ENCODE data around the gene HOTAIR.

The HOTAIR gene

DNA sequence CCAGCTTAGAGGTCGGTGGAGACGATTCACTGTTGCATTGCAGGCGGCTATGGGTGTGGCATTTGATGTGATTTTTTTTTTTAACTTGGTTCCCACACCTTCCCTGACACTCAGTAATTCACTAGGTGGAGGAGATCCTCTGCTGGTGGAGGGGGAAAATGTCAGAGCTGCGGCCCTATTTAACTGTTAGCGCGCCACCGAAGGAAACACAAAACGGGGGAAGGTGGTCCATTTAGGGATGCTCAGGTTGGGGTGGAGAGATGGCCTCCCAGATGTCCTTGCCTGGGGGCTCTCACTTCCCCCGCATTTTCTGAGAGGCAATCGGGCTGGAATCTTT is 24.3 kb downstream of the HOTAIR start:
- peaks cover 96% of the 10 kb centered on the region for H3K27me3 Mint-ChIP-seq (ENCODE audit: low read depth)
- H3K36me3 Mint-ChIP-seq (ENCODE audit: low read depth) = peaks cover 2% of the 10 kb centered on the region
- H3K27ac Mint-ChIP-seq = peak overlapping the region; percentile 63
- peaks cover 6% of the 10 kb centered on the region for H3K4me1 Mint-ChIP-seq (ENCODE audit: low read depth)
- no peaks in the 10 kb centered on the region for H3K9me3 Mint-ChIP-seq
- H3K4me3 Mint-ChIP-seq = no peak overlapping the region

DNA sequence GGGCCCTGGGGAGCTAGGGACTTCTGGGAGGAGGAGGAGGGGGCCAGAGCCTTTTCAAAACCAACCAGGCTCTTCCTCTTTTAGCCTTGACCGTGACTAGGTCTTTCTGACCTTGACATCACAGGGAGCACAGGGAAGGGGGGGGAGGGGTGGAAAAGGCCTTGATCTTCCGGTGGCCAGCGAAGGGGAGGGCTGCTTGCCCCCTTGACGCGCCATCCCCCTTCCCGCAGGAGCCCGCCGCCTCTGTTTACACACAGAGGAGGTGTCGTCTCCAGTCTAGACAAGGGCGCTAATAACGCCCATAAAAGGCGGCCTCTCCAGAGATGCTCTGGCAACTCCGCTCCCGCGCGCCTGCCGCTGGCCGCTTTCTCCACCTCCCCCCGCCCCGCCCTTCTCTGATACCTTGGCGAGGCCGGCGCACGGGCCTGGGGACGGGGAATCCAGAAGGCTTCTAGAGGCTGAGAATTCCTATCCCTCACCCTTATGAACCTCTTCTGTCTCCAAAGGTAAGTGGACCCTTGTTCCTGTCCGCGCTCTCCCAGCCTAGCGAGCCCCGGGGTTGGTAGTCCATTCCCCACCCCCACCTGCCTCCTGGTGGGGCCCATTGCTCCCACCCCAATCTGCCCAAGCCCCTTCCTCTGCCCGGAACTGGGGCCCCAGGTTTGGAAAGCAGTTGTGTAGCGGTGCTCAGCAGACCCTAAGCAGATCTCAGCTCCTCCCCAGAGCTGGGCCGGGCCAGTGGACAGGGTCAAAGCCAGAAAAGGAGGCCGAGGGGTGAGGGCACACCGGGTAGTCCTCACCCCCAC is 24.9 kb downstream of the HOTAIR start:
- Mint-ChIP-seq H3K36me3 (ENCODE audit: low read depth) (peaks cover 2% of the 10 kb centered on the region), H3K27ac (no peak overlapping the region), H3K4me1 (ENCODE audit: low read depth) (peaks cover 6% of the 10 kb centered on the region), H3K4me3 (no peak overlapping the region), H3K9me3 (no peaks in the 10 kb centered on the region), H3K27me3 (ENCODE audit: low read depth) (peaks cover 98% of the 10 kb centered on the region)

DNA sequence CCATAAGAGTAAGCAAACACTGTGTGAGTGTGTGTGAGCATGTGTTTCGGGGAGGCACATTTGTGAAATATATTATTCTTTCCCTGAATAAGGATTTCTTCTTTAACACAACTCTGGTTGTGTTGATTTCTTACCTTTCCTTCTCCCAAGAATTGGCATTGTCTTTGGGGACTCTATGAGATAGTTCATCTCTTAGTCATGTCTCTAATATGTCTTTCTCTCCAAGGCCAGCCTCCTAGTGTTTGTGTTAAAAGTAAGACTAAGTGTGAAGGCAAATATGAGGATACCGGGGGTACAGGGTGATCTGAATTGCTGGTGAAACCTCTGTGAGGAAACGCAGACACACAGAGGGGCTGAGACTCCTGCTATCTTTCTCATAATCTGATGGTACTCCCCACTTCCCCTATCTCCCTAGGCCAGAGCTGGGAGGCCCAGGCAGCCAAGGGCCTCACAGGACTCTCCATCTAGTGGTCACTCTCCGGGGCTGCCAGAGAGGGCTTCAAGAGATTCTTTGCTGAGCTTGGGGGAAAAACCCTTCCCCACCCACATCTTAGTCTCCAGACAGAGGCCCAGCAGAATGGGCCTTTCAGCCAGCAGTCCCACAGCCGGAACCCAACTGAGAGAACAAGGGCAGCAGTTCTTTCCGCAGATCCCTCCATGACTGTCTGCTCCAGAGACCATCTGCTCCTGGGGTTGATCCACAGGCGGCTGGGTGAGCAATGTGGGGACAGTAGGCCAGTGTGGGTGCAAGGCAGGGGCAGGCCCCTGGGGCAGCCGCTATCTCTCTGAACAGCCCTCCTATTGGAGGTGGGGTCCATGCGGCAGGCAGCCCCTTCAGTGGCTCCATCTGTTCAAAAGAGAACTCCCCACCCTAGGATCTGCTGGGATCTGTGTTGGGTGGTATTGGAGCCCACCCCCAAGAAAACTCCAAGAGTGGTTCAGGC is 25.8 kb downstream of the HOTAIR start:
- H3K27me3 Mint-ChIP-seq (ENCODE audit: low read depth) = peaks cover 98% of the 10 kb centered on the region
- H3K27ac Mint-ChIP-seq = no peak overlapping the region
- H3K4me3 Mint-ChIP-seq = no peak overlapping the region
- H3K9me3 Mint-ChIP-seq = no peaks in the 10 kb centered on the region
- peaks cover 6% of the 10 kb centered on the region for H3K4me1 Mint-ChIP-seq (ENCODE audit: low read depth)
- H3K36me3 Mint-ChIP-seq (ENCODE audit: low read depth) = peaks cover 2% of the 10 kb centered on the region

- Mint-ChIP-seq H3K4me1 (ENCODE audit: low read depth) (peaks cover 3% of the 10 kb centered on the region), H3K27me3 (ENCODE audit: low read depth) (peaks cover 98% of the 10 kb centered on the region), H3K27ac (no peak overlapping the region), H3K36me3 (ENCODE audit: low read depth) (no peaks in the 10 kb centered on the region), H3K4me3 (no peak overlapping the region), H3K9me3 (no peaks in the 10 kb centered on the region)
Measured at GRCh38 chr12:53947743-53948142, 27.0 kb downstream of the HOTAIR start.

DNA sequence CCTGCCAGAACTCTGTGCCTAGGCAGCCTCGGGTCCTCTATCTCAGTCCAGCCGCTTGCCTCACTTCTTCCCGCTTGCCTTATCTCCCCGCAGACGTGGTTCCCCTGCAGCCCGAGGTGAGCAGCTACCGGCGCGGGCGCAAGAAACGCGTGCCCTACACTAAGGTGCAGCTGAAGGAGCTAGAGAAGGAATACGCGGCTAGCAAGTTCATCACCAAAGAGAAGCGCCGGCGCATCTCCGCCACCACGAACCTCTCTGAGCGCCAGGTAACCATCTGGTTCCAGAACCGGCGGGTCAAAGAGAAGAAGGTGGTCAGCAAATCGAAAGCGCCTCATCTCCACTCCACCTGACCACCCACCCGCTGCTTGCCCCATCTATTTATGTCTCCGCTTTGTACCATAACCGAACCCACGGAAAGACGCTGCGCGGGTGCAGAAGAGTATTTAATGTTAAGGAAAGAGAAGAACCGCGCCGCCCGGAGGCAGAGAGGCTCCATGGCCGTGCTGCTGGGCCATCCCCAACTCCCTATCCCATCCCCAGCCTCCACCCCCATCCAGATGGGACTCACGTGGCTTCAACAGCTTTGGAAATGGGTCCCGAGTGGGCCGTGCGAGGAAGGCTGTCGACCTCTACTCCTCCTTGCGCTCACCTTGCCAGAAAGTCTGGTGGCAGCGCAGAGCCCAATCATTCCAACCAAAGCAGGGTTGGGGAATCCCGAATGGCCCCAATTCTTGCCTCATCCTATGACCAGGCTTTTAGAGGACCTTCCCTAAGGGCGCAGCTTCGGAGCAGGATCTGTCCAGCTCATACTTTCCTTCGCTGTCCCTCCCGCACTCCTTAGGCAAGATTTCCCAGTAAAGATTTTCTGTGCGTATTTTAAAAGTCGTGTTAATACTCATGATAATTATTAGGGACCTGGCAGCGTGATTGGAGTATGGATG is 29.6 kb downstream of the HOTAIR start:
- H3K27me3 Mint-ChIP-seq (ENCODE audit: low read depth) = peaks cover 97% of the 10 kb centered on the region
- no peaks in the 10 kb centered on the region for H3K4me1 Mint-ChIP-seq (ENCODE audit: low read depth)
- H3K9me3 Mint-ChIP-seq = no peaks in the 10 kb centered on the region
- no peaks in the 10 kb centered on the region for H3K36me3 Mint-ChIP-seq (ENCODE audit: low read depth)
- H3K27ac Mint-ChIP-seq = no peak overlapping the region
- no peak overlapping the region for H3K4me3 Mint-ChIP-seq

GRCh38 chr12:53944209-53944608 is 30.5 kb downstream of the HOTAIR start:
- Mint-ChIP-seq H3K36me3 (ENCODE audit: low read depth) (no peaks in the 10 kb centered on the region), H3K9me3 (no peaks in the 10 kb centered on the region), H3K27me3 (ENCODE audit: low read depth) (peaks cover 97% of the 10 kb centered on the region), H3K4me1 (ENCODE audit: low read depth) (no peaks in the 10 kb centered on the region), H3K4me3 (no peak overlapping the region), H3K27ac (no peak overlapping the region)

DNA sequence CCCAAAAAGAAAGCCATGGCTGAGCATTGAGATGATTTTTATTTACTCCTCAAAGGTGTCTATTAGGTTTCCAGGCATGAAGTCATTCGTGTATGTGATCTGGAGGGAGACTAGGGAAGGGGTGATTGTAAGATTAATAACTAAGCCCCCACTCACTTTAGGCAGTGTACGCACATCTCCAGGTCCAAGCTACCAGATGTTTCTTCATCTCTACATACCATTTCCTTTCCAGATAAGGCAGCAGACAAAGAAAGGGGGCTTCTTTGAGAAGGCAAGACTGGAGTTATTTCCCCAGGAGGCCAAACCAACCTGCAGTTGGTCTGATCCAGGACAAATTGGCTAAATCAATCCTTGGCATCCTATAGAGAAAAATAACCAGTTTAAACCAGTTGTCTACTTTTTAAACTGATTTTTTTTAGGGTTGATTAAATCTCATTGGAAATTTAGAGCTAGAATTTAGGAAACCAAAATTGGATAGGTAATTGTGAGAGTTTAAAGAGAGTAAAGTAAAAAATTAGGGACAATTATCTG is 32.2 kb downstream of the HOTAIR start:
- H3K4me3 Mint-ChIP-seq = no peak overlapping the region
- H3K4me1 Mint-ChIP-seq (ENCODE audit: low read depth) = no peaks in the 10 kb centered on the region

GRCh38 chr12:53941750-53942149 is 33.0 kb downstream of the HOTAIR start:
- H3K27me3 Mint-ChIP-seq (ENCODE audit: low read depth) = peaks cover 94% of the 10 kb centered on the region
- no peaks in the 10 kb centered on the region for H3K9me3 Mint-ChIP-seq
- no peaks in the 10 kb centered on the region for H3K4me1 Mint-ChIP-seq (ENCODE audit: low read depth)
- no peaks in the 10 kb centered on the region for H3K36me3 Mint-ChIP-seq (ENCODE audit: low read depth)
- no peak overlapping the region for H3K4me3 Mint-ChIP-seq
- H3K27ac Mint-ChIP-seq = no peak overlapping the region

More for the DNA sequence above, 32.2 kb downstream of the HOTAIR start:
- Mint-ChIP-seq H3K9me3 (no peaks in the 10 kb centered on the region), H3K27ac (no peak overlapping the region), H3K36me3 (ENCODE audit: low read depth) (no peaks in the 10 kb centered on the region), H3K27me3 (ENCODE audit: low read depth) (peaks cover 94% of the 10 kb centered on the region)

DNA sequence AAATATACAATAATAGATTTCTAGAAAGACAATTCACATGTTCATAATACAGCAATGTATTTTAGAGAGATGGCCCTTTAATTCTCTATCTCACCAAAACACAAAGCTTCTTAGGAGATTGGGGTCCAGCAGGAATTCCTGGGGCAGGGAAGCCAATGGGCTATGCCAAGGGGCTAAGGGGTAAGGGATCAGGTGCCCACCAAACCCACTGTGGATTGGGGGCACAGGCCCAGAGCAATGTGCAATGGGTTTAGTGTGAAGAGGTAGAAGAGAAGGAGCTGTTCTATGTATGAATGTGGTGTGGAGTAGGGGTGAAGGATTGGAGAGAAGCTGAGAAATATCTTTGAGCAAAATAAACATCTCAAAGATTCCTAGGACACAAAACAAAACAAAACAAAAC is 33.6 kb downstream of the HOTAIR start:
- Mint-ChIP-seq H3K9me3 (no peaks in the 10 kb centered on the region), H3K36me3 (ENCODE audit: low read depth) (no peaks in the 10 kb centered on the region), H3K27ac (no peak overlapping the region), H3K4me3 (no peak overlapping the region), H3K4me1 (ENCODE audit: low read depth) (no peaks in the 10 kb centered on the region), H3K27me3 (ENCODE audit: low read depth) (peaks cover 94% of the 10 kb centered on the region)

DNA sequence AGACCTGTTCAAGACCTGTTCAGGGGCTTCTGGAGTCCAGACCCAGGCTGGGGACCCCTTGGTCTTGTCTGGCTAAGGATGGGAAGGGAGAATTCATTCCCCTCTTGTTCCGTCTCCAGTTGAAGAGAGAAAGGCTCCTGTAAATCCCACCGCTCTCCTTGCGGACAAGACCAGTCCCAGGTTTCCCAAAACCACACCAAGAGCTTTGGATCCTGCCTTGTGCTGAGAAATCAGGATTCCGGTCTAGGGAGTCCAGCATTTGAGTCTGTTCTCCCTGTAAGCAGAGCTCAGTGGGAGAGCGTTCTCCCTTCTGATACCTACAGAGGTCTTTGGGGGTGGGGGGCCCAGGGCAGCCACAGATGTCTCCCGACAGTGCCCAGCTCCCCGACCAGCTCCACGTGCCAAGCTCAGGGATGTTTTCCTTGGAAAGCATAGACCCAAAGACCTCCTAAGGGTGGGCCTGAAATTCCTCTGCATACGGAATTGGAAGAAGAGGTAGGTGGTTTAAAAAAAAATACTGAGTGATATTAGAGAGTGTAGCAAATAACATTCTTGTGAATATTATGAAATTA is 34.2 kb downstream of the HOTAIR start:
- peak overlapping the region; percentile 50 for H3K27ac Mint-ChIP-seq
- H3K9me3 Mint-ChIP-seq = no peaks in the 10 kb centered on the region

DNA sequence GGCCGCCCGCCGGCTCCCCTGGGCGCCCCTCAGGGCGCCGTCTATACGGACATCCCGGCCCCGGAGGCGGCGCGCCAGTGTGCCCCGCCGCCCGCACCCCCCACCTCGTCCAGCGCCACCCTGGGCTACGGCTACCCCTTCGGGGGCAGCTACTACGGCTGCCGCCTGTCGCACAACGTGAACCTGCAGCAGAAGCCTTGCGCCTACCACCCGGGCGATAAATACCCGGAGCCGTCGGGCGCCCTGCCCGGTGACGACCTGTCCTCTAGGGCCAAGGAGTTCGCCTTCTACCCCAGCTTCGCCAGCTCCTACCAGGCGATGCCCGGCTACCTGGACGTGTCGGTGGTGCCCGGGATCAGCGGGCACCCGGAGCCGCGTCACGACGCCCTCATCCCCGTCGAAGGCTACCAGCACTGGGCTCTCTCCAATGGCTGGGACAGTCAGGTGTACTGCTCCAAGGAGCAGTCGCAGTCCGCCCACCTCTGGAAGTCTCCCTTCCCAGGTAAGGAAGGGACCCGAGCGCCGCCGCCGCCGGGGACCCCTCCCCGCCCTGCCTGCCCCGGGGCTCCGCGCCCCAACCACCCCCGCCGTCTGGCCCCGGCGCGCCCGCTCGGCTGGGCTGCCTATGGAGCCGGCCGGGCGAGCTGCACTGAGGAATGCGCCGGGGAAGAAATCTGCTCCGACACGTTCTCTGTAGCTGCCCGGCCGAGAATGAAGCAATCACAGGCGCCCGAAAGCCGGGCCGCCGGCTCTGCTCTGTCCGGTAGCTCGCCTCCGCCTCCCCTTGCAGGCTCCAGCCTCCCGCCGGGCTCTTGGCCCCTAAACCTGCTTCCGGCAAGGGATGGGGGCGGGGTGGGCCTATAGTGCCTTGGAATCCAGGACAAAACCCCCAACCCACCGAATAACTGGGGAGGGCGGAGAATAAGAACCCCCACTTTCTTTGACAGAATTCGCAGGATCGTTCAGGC is 35.3 kb downstream of the HOTAIR start:
- no peaks in the 10 kb centered on the region for H3K9me3 Mint-ChIP-seq
- peaks cover 94% of the 10 kb centered on the region for H3K27me3 Mint-ChIP-seq (ENCODE audit: low read depth)
- H3K4me3 Mint-ChIP-seq = no peak overlapping the region
- H3K27ac Mint-ChIP-seq = peak overlapping the region; percentile 50
- H3K36me3 Mint-ChIP-seq (ENCODE audit: low read depth) = no peaks in the 10 kb centered on the region
- no peaks in the 10 kb centered on the region for H3K4me1 Mint-ChIP-seq (ENCODE audit: low read depth)

More for the DNA sequence above, 34.2 kb downstream of the HOTAIR start:
- H3K4me3 Mint-ChIP-seq = no peak overlapping the region
- no peaks in the 10 kb centered on the region for H3K4me1 Mint-ChIP-seq (ENCODE audit: low read depth)
- peaks cover 94% of the 10 kb centered on the region for H3K27me3 Mint-ChIP-seq (ENCODE audit: low read depth)
- no peaks in the 10 kb centered on the region for H3K36me3 Mint-ChIP-seq (ENCODE audit: low read depth)

- no peaks in the 10 kb centered on the region for H3K9me3 Mint-ChIP-seq
- no peak within 1 kb of the TSS for H3K4me3 Mint-ChIP-seq
- H3K36me3 Mint-ChIP-seq (ENCODE audit: low read depth) = no peaks in the 10 kb centered on the region
- H3K4me1 Mint-ChIP-seq (ENCODE audit: low read depth) = no peaks in the 10 kb centered on the region
- H3K27me3 Mint-ChIP-seq (ENCODE audit: low read depth) = peaks cover 94% of the 10 kb centered on the region
- H3K27ac Mint-ChIP-seq = peak within 1 kb of the TSS; percentile 31
Measured at GRCh38 chr12:53938326-53939140, 36.2 kb downstream of the HOTAIR start, which contains the start of gene HOXC13. HOXC13 (plus strand) TSS chr12:53938831; CDS start chr12:53938907, 76 bp downstream.

Data from T-helper 1 cell treated with Interleukin-12 subunit alpha and Interleukin-12 subunit beta and Interleukin-4 antibody, amounts not matched to agents 30 μg/mL and 1 μg/mL, for 36 hours (primary cell).